HEK293 (cell line): ENCODE measurements around the gene MOB1A.
A peak's percentile ranks its signal among the peaks of the same experiment; 100 is the strongest.

ENCODE experiments used
- CTCF ChIA-PET: fragments of 350-600 bp; formaldehyde crosslinking; extraction: SDS; loops from one replicate; lab custom pipeline; 2021; ENCODE audit warnings: antibody characterized with exemption; lab: Yijun Ruan, JAX
- POLR2A ChIA-PET: fragments of 300-600 bp; formaldehyde crosslinking; extraction: SDS; loops from one replicate; lab custom pipeline; 2020; ENCODE audit warnings: antibody characterized with exemption, inconsistent platforms; lab: Yijun Ruan, JAX
- H3K27ac ChIP-seq: fragments of 200-500 bp; sonication (Bioruptor generic); 2 replicates; pipeline ENCODE4 v1.5.1; 2014; ENCODE audit warnings: low read depth, low read length, control low read depth, inconsistent platforms; ENCODE audit errors: extremely low read depth
- H3K36me3 ChIP-seq, 2 experiments: fragments of 200-500 bp in 1 of 2; sonication (Bioruptor generic) in 1 of 2; 1 replicate in 1 of 2; 2 replicates in 1 of 2; pipeline ENCODE4 v1.5.1; 2014 to 2017; ENCODE audit warnings: inconsistent platforms in 2 of 2, low read length in 2 of 2; ENCODE audit not compliant: control insufficient read depth in 2 of 2, insufficient read depth in 1 of 2
- H3K4me1 ChIP-seq: fragments of 200-500 bp; sonication (Bioruptor generic); 2 replicates; pipeline ENCODE4 v1.5.1; 2014; ENCODE audit warnings: mild to moderate bottlenecking, low read length, inconsistent platforms; ENCODE audit not compliant: control insufficient read depth, insufficient read depth
- H3K4me3 ChIP-seq: 2 replicates; pipeline ENCODE4 v1.5.1; 2011; ENCODE audit warnings: low read depth, mild to moderate bottlenecking, control low read depth, low read length, moderate library complexity
- H3K9me3 ChIP-seq: fragments of 200-500 bp; sonication (Bioruptor generic); 2 replicates; pipeline ENCODE4 v1.5.1; 2014; ENCODE audit warnings: low read depth, low read length, inconsistent platforms; ENCODE audit not compliant: control insufficient read depth, insufficient read depth
- CTCF ChIP-seq: fragments of 450-650 bp; formaldehyde crosslinking; IDR thresholded peaks from 2 replicates; pipeline ENCODE4 v1.5.1; 2016; ENCODE audit warnings: missing biosample characterization, missing genetic modification characterization
- KLF10 ChIP-seq: fragments of 450-650 bp; IDR thresholded peaks from 2 replicates; pipeline ENCODE4 v1.5.1; 2018; ENCODE audit warnings: missing biosample characterization, mild to moderate bottlenecking, missing genetic modification characterization
- KLF9 ChIP-seq: fragments of 450-650 bp; formaldehyde crosslinking; IDR thresholded peaks from 2 replicates; pipeline ENCODE4 v1.5.1; 2016; ENCODE audit warnings: missing biosample characterization, missing genetic modification characterization, low read depth
- ZBTB17 ChIP-seq: fragments of 450-650 bp; formaldehyde crosslinking; IDR thresholded peaks from 2 replicates; pipeline ENCODE4 v1.5.1; 2016; ENCODE audit warnings: missing biosample characterization, missing genetic modification characterization
- ZBTB26 ChIP-seq: fragments of 450-650 bp; formaldehyde crosslinking; optimal IDR thresholded peaks from 2 replicates; pipeline ENCODE3; 2016; ENCODE audit warnings: missing biosample characterization, mild to moderate bottlenecking, missing genetic modification characterization
- ZBTB48 ChIP-seq: fragments of 450-650 bp; formaldehyde crosslinking; IDR thresholded peaks from 2 replicates; pipeline ENCODE4 v1.5.1; 2016; ENCODE audit warnings: missing biosample characterization, missing genetic modification characterization
- ZNF114 ChIP-seq: fragments of 450-650 bp; formaldehyde crosslinking; IDR thresholded peaks from 2 replicates; pipeline ENCODE4 v1.5.0; 2017; ENCODE audit warnings: missing biosample characterization, missing genetic modification characterization
- ZNF132 ChIP-seq: fragments of 450-650 bp; formaldehyde crosslinking; IDR thresholded peaks from 2 replicates; pipeline ENCODE4 v1.5.1; 2017; ENCODE audit warnings: missing biosample characterization, missing genetic modification characterization, borderline replicate concordance
- ZNF223 ChIP-seq: fragments of 450-650 bp; formaldehyde crosslinking; IDR thresholded peaks from 2 replicates; pipeline ENCODE4 v1.5.1; 2016; ENCODE audit warnings: missing biosample characterization, missing genetic modification characterization
- ZNF24 ChIP-seq: fragments of 450-650 bp; formaldehyde crosslinking; IDR thresholded peaks from 2 replicates; pipeline ENCODE4 v1.5.1; 2016; ENCODE audit warnings: missing biosample characterization, missing genetic modification characterization
- ZNF280C ChIP-seq: fragments of 450-650 bp; formaldehyde crosslinking; IDR thresholded peaks from 2 replicates; pipeline ENCODE4 v1.5.1; 2016; ENCODE audit warnings: missing biosample characterization, missing genetic modification characterization
- ZNF335 ChIP-seq: fragments of 450-650 bp; formaldehyde crosslinking; conservative IDR thresholded peaks from 2 replicates; pipeline ENCODE4 v1.5.1; 2016; ENCODE audit warnings: missing biosample characterization, missing genetic modification characterization
- ZNF354C ChIP-seq: fragments of 450-650 bp; formaldehyde crosslinking; IDR thresholded peaks from 2 replicates; pipeline ENCODE4 v1.5.1; 2016; ENCODE audit warnings: missing biosample characterization, missing genetic modification characterization, low read depth, borderline replicate concordance
- ZNF366 ChIP-seq: fragments of 450-650 bp; formaldehyde crosslinking; conservative IDR thresholded peaks from 2 replicates; pipeline ENCODE4 v1.5.1; 2016; ENCODE audit warnings: missing biosample characterization, missing genetic modification characterization
- ZNF488 ChIP-seq: fragments of 450-650 bp; formaldehyde crosslinking; IDR thresholded peaks from 2 replicates; pipeline ENCODE4 v1.5.1; 2016; ENCODE audit warnings: missing biosample characterization, missing genetic modification characterization
- ZNF510 ChIP-seq: fragments of 450-650 bp; formaldehyde crosslinking; IDR thresholded peaks from 2 replicates; pipeline ENCODE4 v1.5.1; 2018; ENCODE audit warnings: mild to moderate bottlenecking, missing genetic modification characterization, missing biosample characterization; ENCODE audit not compliant: insufficient replicate concordance
- ZNF518A ChIP-seq: fragments of 450-650 bp; formaldehyde crosslinking; conservative IDR thresholded peaks from 2 replicates; pipeline ENCODE4 v1.5.1; 2016; ENCODE audit warnings: low read depth, missing biosample characterization, missing genetic modification characterization
- ZNF521 ChIP-seq: fragments of 450-650 bp; formaldehyde crosslinking; IDR thresholded peaks from 2 replicates; pipeline ENCODE4 v1.5.1; 2017; ENCODE audit warnings: missing biosample characterization, mild to moderate bottlenecking, missing genetic modification characterization
- ZNF624 ChIP-seq: fragments of 450-650 bp; formaldehyde crosslinking; IDR thresholded peaks from 2 replicates; pipeline ENCODE4 v1.5.1; 2017; ENCODE audit warnings: missing biosample characterization, missing genetic modification characterization

The MOB1A gene

GRCh38 chr2:74146929-74147726, 31.6 kb downstream of the MOB1A start (continued):
- TF ChIP-seq ZNF280C (tag by site-specific recombination): no peak
- peak; percentile 62 for TF ChIP-seq ZBTB17
- TF ChIP-seq ZNF114 (tag by site-specific recombination): no peak
- TF ChIP-seq ZNF24: peak; percentile 99
- TF ChIP-seq KLF9 (tag by site-specific recombination): no peak
- TF ChIP-seq ZNF366: 0 out of 2 replicates have a peak, but pooled peaks have one; percentile 21

GRCh38 chr2:74142340-74142739, 36.3 kb downstream of the MOB1A start:
- no peak overlapping the region for H3K4me3 ChIP-seq
- H3K4me1 ChIP-seq: no peaks in the 10 kb centered on the region
- POLR2A ChIA-PET: no interaction called here
- H3K9me3 ChIP-seq: no peaks in the 10 kb centered on the region
- CTCF ChIA-PET: interaction anchor here (0.7 to 1.3 kb wide), 4 partner anchors 10 to 221 kb away, joined by 3 read pairs; no protein-coding TSS in a partner anchor
- H3K36me3 ChIP-seq: peaks cover 0 to 42% of the 10 kb centered on the region in 2 experiments; a peak in 2 of 3 replicates
- H3K27ac ChIP-seq: no peak overlapping the region
- TF ChIP-seq ZBTB48 (tag by site-specific recombination) (0 out of 2 replicates have a peak, but pooled peaks have one; percentile 34), ZBTB26 (tag by site-specific recombination) (no peak), ZNF488 (tag by site-specific recombination) (no peak), KLF10 (tag by site-specific recombination) (no peak), ZNF335 (0 out of 2 replicates have a peak, but pooled peaks have one; percentile 11)
- TF ChIP-seq, all 188 proteins: peak for 2

- CTCF ChIA-PET: interaction anchor here (0.7 to 1.7 kb wide), 5 partner anchors 9 to 284 kb away, joined by 3 to 6 read pairs (median 3); partner anchors contain the start of gene BOLA3
- H3K9me3 ChIP-seq: no peaks in the 10 kb centered on the region
- H3K4me3 ChIP-seq: no peak overlapping the region
- H3K4me1 ChIP-seq: no peaks in the 10 kb centered on the region
- no peak overlapping the region for H3K27ac ChIP-seq
- peaks cover 0 to 48% of the 10 kb centered on the region in 2 experiments; a peak in 2 of 3 replicates for H3K36me3 ChIP-seq
- TF ChIP-seq ZNF510 (tag by site-specific recombination): no peak
- TF ChIP-seq ZNF624 (tag by site-specific recombination): no peak
- no peak for TF ChIP-seq ZNF354C (tag by site-specific recombination)
- no peak for TF ChIP-seq ZNF518A
- peak; percentile 24; the same call in 1 of the 2 replicates for TF ChIP-seq CTCF
- no peak for TF ChIP-seq ZBTB48 (tag by site-specific recombination)
- TF ChIP-seq ZNF521 (tag by site-specific recombination): no peak
- no peak for TF ChIP-seq ZNF132 (tag by site-specific recombination)
- no peak for TF ChIP-seq ZNF223
- TF ChIP-seq, all 188 proteins: peak for 1
- POLR2A ChIA-PET: interaction anchor here (0.7 kb wide), 2 partner anchors 60 to 98 kb away, joined by 3 read pairs; partner anchors contain the start of gene MTHFD2
Measured at GRCh38 chr2:74138600-74139323, 39.9 kb downstream of the MOB1A start.
